ENCODE results near the gene ARFIP1. TPM values are rescaled to one million over a fixed set of nuclear protein-coding genes. Genes with fewer than 3 reads are reported as not detected.

Gene ARFIP1
- total and polyA plus RNA-seq, 9 of the 15 experiments (the other 6 are each of a cell fraction or from before 2014, with no cell fraction given) = 14.1 to 25.1 (median 20.9) TPM

- no peak for TF ChIP-seq RBFOX2 (IDR thresholded peaks at IDR 0.05; ENCODE audit: low read depth, low read length)
- no peak for TF ChIP-seq ZNF311 (CRISPR knock-in tag; IDR thresholded peaks at IDR 0.05)
- no peak for TF ChIP-seq KDM4B (IDR thresholded peaks at IDR 0.05; ENCODE audit: borderline replicate concordance in 2 of 2, low read depth in 1 of 2)
- no peak for TF ChIP-seq SREBF1 (IDR thresholded peaks at IDR 0.05; ENCODE audit: borderline replicate concordance, low read depth, low read length)
- TF ChIP-seq ZNF780A (CRISPR knock-in tag; IDR thresholded peaks at IDR 0.05) = no peak
- no peak for TF ChIP-seq ZNF282 (CRISPR knock-in tag; IDR thresholded peaks at IDR 0.05)
- no peak for TF ChIP-seq ATF2 (CRISPR knock-in tag; IDR thresholded peaks at IDR 0.05)
- TF ChIP-seq NR2F6 (CRISPR knock-in tag; IDR thresholded peaks at IDR 0.05) = no peak
- no peak for TF ChIP-seq HEY1 (CRISPR knock-in tag; IDR thresholded peaks at IDR 0.05; ENCODE audit: borderline replicate concordance)
- TF ChIP-seq MNT (conservative IDR thresholded peaks at IDR 0.05) = no peak
- TF ChIP-seq MIER1 (IDR thresholded peaks at IDR 0.05; ENCODE audit: low read depth) = no peak
Measured at GRCh38 chr4:152856960-152857359, 77.2 kb downstream of the ARFIP1 start (continued).
